Activated naive CD8-positive, alpha-beta T cell treated with anti-CD3 and anti-CD28 coated beads, Interleukin-2, amount 50 U/mL, for 24 hours (primary cell): ENCODE results near the gene MLXIPL.
"Not testable (repeated sequence)": the region's sequence is repeated elsewhere in the genome, so short reads cannot be mapped to it uniquely, and the experiment has no call there.

ENCODE experiments used
- ATAC-seq: fragments of 150-1000 bp; cut with Tn5 transposase; one replicate; pipeline ENCODE4 v1.10.0; 2021
- DNase-seq: peaks from one replicate; pipeline ENCODE4 v3.0.0; 2021
- H3K27ac Mint-ChIP-seq: one replicate; pipeline ENCODE4 v1.8.0; 2021; ENCODE audit warnings: mild to moderate bottlenecking, mixed read lengths
- H3K27me3 Mint-ChIP-seq: one replicate; pipeline ENCODE4 v1.8.0; 2021; ENCODE audit warnings: mixed read lengths
- H3K36me3 Mint-ChIP-seq: one replicate; pipeline ENCODE4 v1.8.0; 2021; ENCODE audit warnings: low read depth, mixed read lengths
- H3K4me1 Mint-ChIP-seq: one replicate; pipeline ENCODE4 v1.8.0; 2021; ENCODE audit warnings: mixed read lengths
- H3K4me3 Mint-ChIP-seq: one replicate; pipeline ENCODE4 v1.8.0; 2021; ENCODE audit warnings: mild to moderate bottlenecking, moderate library complexity, mixed read lengths
- H3K9me3 Mint-ChIP-seq: one replicate; pipeline ENCODE4 v1.8.0; 2021; ENCODE audit warnings: mixed read lengths

Gene MLXIPL

GRCh38 chr7:73626814-73627213 is 2.5 kb upstream of the MLXIPL start:
- DNase-seq (no peak), ATAC-seq (no peak)
- Mint-ChIP-seq H3K27me3 (peaks cover 58% of the 10 kb centered on the region), H3K4me1 (peaks cover 6% of the 10 kb centered on the region), H3K27ac (no peak overlapping the region), H3K9me3 (no peaks in the 10 kb centered on the region), H3K4me3 (no peak overlapping the region), H3K36me3 (no peaks in the 10 kb centered on the region)

GRCh38 chr7:73625276-73625675 is 954 bp upstream of the MLXIPL start:
- H3K4me3 Mint-ChIP-seq = no peak overlapping the region
- no peak for DNase-seq

GRCh38 chr7:73624669-73625001 is 313 bp upstream of the MLXIPL start:
- Mint-ChIP-seq H3K4me1 (peaks cover 6% of the 10 kb centered on the region), H3K27ac (no peak overlapping the region), H3K4me3 (no peak overlapping the region), H3K9me3 (no peaks in the 10 kb centered on the region), H3K36me3 (no peaks in the 10 kb centered on the region), H3K27me3 (peaks cover 61% of the 10 kb centered on the region)
- DNase-seq (no peak), ATAC-seq (no peak)

More at GRCh38 chr7:73625276-73625675, 954 bp upstream of the MLXIPL start:
- peaks cover 6% of the 10 kb centered on the region for H3K4me1 Mint-ChIP-seq
- no peak overlapping the region for H3K27ac Mint-ChIP-seq
- no peaks in the 10 kb centered on the region for H3K36me3 Mint-ChIP-seq
- no peaks in the 10 kb centered on the region for H3K9me3 Mint-ChIP-seq
- no peak for ATAC-seq
- H3K27me3 Mint-ChIP-seq = peaks cover 60% of the 10 kb centered on the region

GRCh38 chr7:73622909-73623797 is 1.2 kb downstream of the MLXIPL start:
- Mint-ChIP-seq H3K36me3 (no peaks in the 10 kb centered on the region), H3K27ac (no peak overlapping the region)

GRCh38 chr7:73622527-73622908 is 1.8 kb downstream of the MLXIPL start:
- H3K9me3 Mint-ChIP-seq = no peaks in the 10 kb centered on the region
- ATAC-seq (no peak), DNase-seq (no peak)
- H3K27me3 Mint-ChIP-seq = peaks cover 50% of the 10 kb centered on the region
- no peak overlapping the region for H3K4me3 Mint-ChIP-seq
- no peak overlapping the region for H3K27ac Mint-ChIP-seq
- peaks cover 6% of the 10 kb centered on the region for H3K4me1 Mint-ChIP-seq
- H3K36me3 Mint-ChIP-seq = no peaks in the 10 kb centered on the region

More at GRCh38 chr7:73622909-73623797, 1.2 kb downstream of the MLXIPL start:
- H3K27me3 Mint-ChIP-seq = peaks cover 55% of the 10 kb centered on the region
- no peak for ATAC-seq
- no peaks in the 10 kb centered on the region for H3K9me3 Mint-ChIP-seq
- no peak for DNase-seq
- H3K4me1 Mint-ChIP-seq = peaks cover 6% of the 10 kb centered on the region
- H3K4me3 Mint-ChIP-seq = no peak overlapping the region

GRCh38 chr7:73621168-73622063 is 2.9 kb downstream of the MLXIPL start:
- Mint-ChIP-seq H3K9me3 (no peaks in the 10 kb centered on the region), H3K4me1 (peaks cover 6% of the 10 kb centered on the region), H3K36me3 (no peaks in the 10 kb centered on the region), H3K4me3 (no peak overlapping the region), H3K27ac (no peak overlapping the region), H3K27me3 (peaks cover 45% of the 10 kb centered on the region)
- ATAC-seq (no peak), DNase-seq (no peak)

GRCh38 chr7:73619394-73619793 is 4.9 kb downstream of the MLXIPL start:
- H3K27me3 Mint-ChIP-seq = peaks cover 35% of the 10 kb centered on the region
- ATAC-seq, H3K9me3 Mint-ChIP-seq, DNase-seq, H3K27ac Mint-ChIP-seq, H3K4me1 Mint-ChIP-seq, H3K36me3 Mint-ChIP-seq, H3K4me3 Mint-ChIP-seq: not testable (repeated sequence)

GRCh38 chr7:73618538-73618937 is 5.8 kb downstream of the MLXIPL start:
- no peak for ATAC-seq

GRCh38 chr7:73617520-73617919 is 6.8 kb downstream of the MLXIPL start:
- not testable (repeated sequence) for H3K27ac Mint-ChIP-seq, H3K9me3 Mint-ChIP-seq, H3K36me3 Mint-ChIP-seq, DNase-seq, H3K4me1 Mint-ChIP-seq, H3K4me3 Mint-ChIP-seq, ATAC-seq
- H3K27me3 Mint-ChIP-seq = peaks cover 33% of the 10 kb centered on the region

More at GRCh38 chr7:73618538-73618937, 5.8 kb downstream of the MLXIPL start:
- Mint-ChIP-seq H3K27ac (no peak overlapping the region), H3K4me3 (no peak overlapping the region), H3K27me3 (peaks cover 35% of the 10 kb centered on the region), H3K36me3 (no peaks in the 10 kb centered on the region), H3K4me1 (peaks cover 4% of the 10 kb centered on the region), H3K9me3 (no peaks in the 10 kb centered on the region)
- DNase-seq = no peak

- no peak for DNase-seq
- no peaks in the 10 kb centered on the region for H3K9me3 Mint-ChIP-seq
- no peaks in the 10 kb centered on the region for H3K4me1 Mint-ChIP-seq
- H3K4me3 Mint-ChIP-seq = no peak overlapping the region
- no peaks in the 10 kb centered on the region for H3K36me3 Mint-ChIP-seq
- peaks cover 27% of the 10 kb centered on the region for H3K27me3 Mint-ChIP-seq
- H3K27ac Mint-ChIP-seq = no peak overlapping the region
- ATAC-seq = no peak
Observed at GRCh38 chr7:73615886-73616285, 8.4 kb downstream of the MLXIPL start.

- not testable (repeated sequence) for H3K9me3 Mint-ChIP-seq, ATAC-seq, H3K36me3 Mint-ChIP-seq, H3K4me3 Mint-ChIP-seq, H3K4me1 Mint-ChIP-seq, DNase-seq, H3K27ac Mint-ChIP-seq
- peaks cover 30% of the 10 kb centered on the region for H3K27me3 Mint-ChIP-seq
Observed at GRCh38 chr7:73614937-73615336, 9.4 kb downstream of the MLXIPL start.

GRCh38 chr7:73613954-73614735 is 10.2 kb downstream of the MLXIPL start:
- no peak overlapping the region for H3K4me3 Mint-ChIP-seq
- no peaks in the 10 kb centered on the region for H3K9me3 Mint-ChIP-seq
- H3K36me3 Mint-ChIP-seq = no peaks in the 10 kb centered on the region
- no peaks in the 10 kb centered on the region for H3K4me1 Mint-ChIP-seq
- ATAC-seq = no peak
- peaks cover 34% of the 10 kb centered on the region for H3K27me3 Mint-ChIP-seq
- no peak for DNase-seq
- no peak overlapping the region for H3K27ac Mint-ChIP-seq

GRCh38 chr7:73612598-73613269 is 11.6 kb downstream of the MLXIPL start:
- Mint-ChIP-seq H3K4me1 (no peaks in the 10 kb centered on the region), H3K27me3 (peaks cover 33% of the 10 kb centered on the region), H3K9me3 (no peaks in the 10 kb centered on the region), H3K4me3 (no peak overlapping the region), H3K27ac (no peak overlapping the region), H3K36me3 (no peaks in the 10 kb centered on the region)
- ATAC-seq (no peak), DNase-seq (no peak)

GRCh38 chr7:73611017-73611555 is 13.2 kb downstream of the MLXIPL start:
- H3K9me3 Mint-ChIP-seq = no peaks in the 10 kb centered on the region
- H3K4me1 Mint-ChIP-seq = no peaks in the 10 kb centered on the region
- ATAC-seq = no peak

More at GRCh38 chr7:73611017-73611555, 13.2 kb downstream of the MLXIPL start:
- H3K27ac Mint-ChIP-seq = no peak overlapping the region
- peaks cover 37% of the 10 kb centered on the region for H3K27me3 Mint-ChIP-seq
- no peaks in the 10 kb centered on the region for H3K36me3 Mint-ChIP-seq
- no peak overlapping the region for H3K4me3 Mint-ChIP-seq
- DNase-seq = no peak
